Subcutaneous adipose tissue (tissue), 4 donors: ENCODE data around the gene UQCRC1. TPM values are rescaled to one million over a fixed set of nuclear protein-coding genes. Genes with fewer than 3 reads are reported as not detected.

Source experiments
- total RNA-seq, 4 donors: library from RNA; depleted of rRNA; stranded (reverse); fragments of >200 nt; gene quantifications; one replicate each; pipeline ENCODE4 v1.1.0, GENCODE V29; 2016
- TF ChIP-seq, protein P1 (sequence below): fragments of 450-650 bp; IDR thresholded peaks from one replicate; pipeline ENCODE4 v1.5.1; 2016; ENCODE audit warnings: low read depth, mild to moderate bottlenecking, control low read depth, antibody characterized with exemption, moderate library complexity

The UQCRC1 gene
- total RNA-seq, 4 donors from 2014 or later = 95.2 to 358 (median 203) TPM

- TF ChIP-seq, protein P1, sequence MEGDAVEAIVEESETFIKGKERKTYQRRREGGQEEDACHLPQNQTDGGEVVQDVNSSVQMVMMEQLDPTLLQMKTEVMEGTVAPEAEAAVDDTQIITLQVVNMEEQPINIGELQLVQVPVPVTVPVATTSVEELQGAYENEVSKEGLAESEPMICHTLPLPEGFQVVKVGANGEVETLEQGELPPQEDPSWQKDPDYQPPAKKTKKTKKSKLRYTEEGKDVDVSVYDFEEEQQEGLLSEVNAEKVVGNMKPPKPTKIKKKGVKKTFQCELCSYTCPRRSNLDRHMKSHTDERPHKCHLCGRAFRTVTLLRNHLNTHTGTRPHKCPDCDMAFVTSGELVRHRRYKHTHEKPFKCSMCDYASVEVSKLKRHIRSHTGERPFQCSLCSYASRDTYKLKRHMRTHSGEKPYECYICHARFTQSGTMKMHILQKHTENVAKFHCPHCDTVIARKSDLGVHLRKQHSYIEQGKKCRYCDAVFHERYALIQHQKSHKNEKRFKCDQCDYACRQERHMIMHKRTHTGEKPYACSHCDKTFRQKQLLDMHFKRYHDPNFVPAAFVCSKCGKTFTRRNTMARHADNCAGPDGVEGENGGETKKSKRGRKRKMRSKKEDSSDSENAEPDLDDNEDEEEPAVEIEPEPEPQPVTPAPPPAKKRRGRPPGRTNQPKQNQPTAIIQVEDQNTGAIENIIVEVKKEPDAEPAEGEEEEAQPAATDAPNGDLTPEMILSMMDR = no peak
These were observed 8.5 kb downstream of the UQCRC1 start for GRCh38 chr3:48600711-48601621.

- TF ChIP-seq, protein P1 = no peak
These were observed 9.7 kb downstream of the UQCRC1 start for GRCh38 chr3:48599509-48600285.

DNA sequence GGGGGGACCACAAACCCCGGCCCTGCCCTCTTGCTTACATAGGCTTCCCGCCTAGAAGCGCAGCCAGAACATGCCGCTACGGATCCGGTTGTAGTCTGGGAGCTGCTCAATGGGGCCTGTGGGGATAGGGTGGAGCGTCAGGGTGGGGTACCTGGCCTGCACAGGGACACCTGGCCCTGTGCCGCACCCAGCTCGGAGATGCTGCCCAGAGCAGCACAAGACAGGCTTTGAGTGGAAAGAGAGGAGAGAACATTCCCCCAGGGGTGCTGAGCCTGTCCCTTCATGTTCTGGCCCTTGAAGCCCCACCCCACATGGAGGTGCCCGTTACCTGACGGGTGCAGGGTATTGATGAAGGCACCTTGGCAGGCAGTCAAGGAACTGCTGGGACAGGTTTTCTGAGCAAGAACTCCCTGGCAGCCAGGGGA, 10.4 kb downstream of the UQCRC1 start:
- TF ChIP-seq, protein P1 = no peak

GRCh38 chr3:48598323-48599076, 10.9 kb downstream of the UQCRC1 start:
- TF ChIP-seq, protein P1 = no peak

DNA sequence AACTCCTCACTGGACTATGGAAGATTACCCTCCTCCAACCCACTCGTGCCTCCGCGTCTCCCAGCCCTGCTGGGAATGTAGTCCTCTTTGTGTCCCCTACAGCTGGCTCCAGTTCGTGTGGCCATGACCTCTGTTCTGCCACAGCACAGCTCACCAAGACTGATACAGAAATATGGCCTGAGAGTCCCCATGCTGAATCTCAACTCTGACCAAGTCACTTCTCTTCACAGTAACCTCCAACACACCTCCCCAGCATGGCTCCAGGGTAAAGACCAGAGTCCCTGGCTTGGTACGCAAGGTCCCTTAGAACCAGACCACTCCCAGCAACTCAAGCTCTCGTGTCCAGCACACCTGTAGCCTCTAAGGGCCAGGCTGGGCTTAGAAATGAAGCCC, 12.0 kb downstream of the UQCRC1 start:
- TF ChIP-seq, protein P1 = no peak

DNA sequence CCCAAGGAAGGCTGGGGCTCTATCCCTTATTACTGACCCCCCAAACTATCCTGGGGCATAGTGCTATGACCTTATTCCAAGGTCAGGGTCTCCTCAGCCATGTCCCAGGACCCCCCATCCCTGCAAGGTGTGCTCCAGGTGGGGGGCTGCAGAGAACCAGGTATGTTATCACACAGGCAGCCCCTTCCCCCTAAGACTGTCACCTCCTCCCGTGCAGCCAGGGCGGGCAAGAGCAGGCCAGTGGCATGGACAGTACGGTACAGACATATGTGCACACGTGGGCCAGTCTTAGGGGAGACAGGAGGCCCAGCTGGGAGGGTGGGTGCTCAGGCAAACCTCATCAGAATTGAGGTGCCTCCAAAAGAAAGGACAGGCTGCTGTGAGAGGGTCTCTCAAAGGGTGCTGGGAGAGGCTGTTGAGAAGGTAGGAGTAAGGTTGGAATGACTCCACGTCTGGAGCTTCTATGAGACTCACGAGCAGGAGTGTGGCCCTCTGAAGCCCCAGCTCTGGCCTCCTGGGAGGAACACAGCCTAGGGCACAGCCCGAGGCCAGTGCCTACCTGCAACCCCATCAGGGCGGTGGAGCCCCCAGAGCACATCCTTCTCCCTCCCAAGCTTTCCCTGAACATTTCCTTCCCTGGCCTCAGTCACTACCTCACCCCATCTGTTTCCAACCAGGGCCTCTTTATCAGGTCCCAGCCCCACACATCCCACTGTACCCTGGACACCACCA, 12.6 kb downstream of the UQCRC1 start:
- TF ChIP-seq, protein P1 = no peak
